Left ventricle myocardium inferior (tissue), 1 donor: ENCODE data around the gene WRAP73. TPM values are rescaled to one million over a fixed set of nuclear protein-coding genes. Genes with fewer than 3 reads are reported as not detected.

Experiments used
- DNase-seq: peaks from one replicate; pipeline ENCODE4 v3.0.0-alpha.2; 2020
- H3K27ac ChIP-seq: fragments of 200-600 bp; replicated peaks from 2 replicates; pipeline ENCODE4 v1.8.0; 2021
- H3K27me3 ChIP-seq: fragments of 200-600 bp; 2 replicates; pipeline ENCODE4 v1.8.0; 2021; ENCODE audit warnings: low read depth
- H3K36me3 ChIP-seq: fragments of 200-600 bp; 2 replicates; pipeline ENCODE4 v1.8.0; 2021
- H3K4me1 ChIP-seq: fragments of 200-600 bp; 2 replicates; pipeline ENCODE4 v1.8.0; 2021
- H3K4me3 ChIP-seq: fragments of 200-600 bp; 2 replicates; pipeline ENCODE4 v1.8.0; 2021; ENCODE audit warnings: mild to moderate bottlenecking, moderate library complexity
- H3K9me3 ChIP-seq: fragments of 200-600 bp; replicated peaks from 2 replicates; pipeline ENCODE4 v1.8.0; 2021
- intact Hi-C: fragments of 100-400 bp; cut with micrococcal nuclease; formaldehyde crosslinking; loops from one replicate; pipeline ENCODE4 v1.11.0; 2022
- total RNA-seq: library from RNA; stranded (reverse); fragmentation: NEBNext Ultra II Directional; extraction: Animal tissue kit (Norgen Biotek cat#: 25700); gene quantifications from one replicate; pipeline ENCODE4 v1.2.1, GENCODE V29; 2021
- TF ChIP-seq, protein P1 (sequence below): fragments of 200-600 bp; IDR thresholded peaks from 2 replicates; pipeline ENCODE4 v1.8.0; 2021; ENCODE audit warnings: antibody characterized with exemption, mild to moderate bottlenecking, borderline replicate concordance
- donor health status: DM: no; HTN: yes; CAD: no; lungs with severe emphysema.

The WRAP73 gene
- total RNA-seq, 1 donor from 2014 or later, result 12.7 TPM

GRCh38 chr1:3641046-3641760, 8.7 kb downstream of the WRAP73 start:
- Histone ChIP-seq H3K36me3 (peaks cover 79% of the 10 kb centered on the region), H3K9me3 (no peaks in the 10 kb centered on the region), H3K27ac (no peak overlapping the region), H3K4me3 (no peak overlapping the region), H3K27me3 (no peaks in the 10 kb centered on the region), H3K4me1 (no peaks in the 10 kb centered on the region)
- TF ChIP-seq, protein P1, sequence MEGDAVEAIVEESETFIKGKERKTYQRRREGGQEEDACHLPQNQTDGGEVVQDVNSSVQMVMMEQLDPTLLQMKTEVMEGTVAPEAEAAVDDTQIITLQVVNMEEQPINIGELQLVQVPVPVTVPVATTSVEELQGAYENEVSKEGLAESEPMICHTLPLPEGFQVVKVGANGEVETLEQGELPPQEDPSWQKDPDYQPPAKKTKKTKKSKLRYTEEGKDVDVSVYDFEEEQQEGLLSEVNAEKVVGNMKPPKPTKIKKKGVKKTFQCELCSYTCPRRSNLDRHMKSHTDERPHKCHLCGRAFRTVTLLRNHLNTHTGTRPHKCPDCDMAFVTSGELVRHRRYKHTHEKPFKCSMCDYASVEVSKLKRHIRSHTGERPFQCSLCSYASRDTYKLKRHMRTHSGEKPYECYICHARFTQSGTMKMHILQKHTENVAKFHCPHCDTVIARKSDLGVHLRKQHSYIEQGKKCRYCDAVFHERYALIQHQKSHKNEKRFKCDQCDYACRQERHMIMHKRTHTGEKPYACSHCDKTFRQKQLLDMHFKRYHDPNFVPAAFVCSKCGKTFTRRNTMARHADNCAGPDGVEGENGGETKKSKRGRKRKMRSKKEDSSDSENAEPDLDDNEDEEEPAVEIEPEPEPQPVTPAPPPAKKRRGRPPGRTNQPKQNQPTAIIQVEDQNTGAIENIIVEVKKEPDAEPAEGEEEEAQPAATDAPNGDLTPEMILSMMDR, result no peak
- DNase-seq, result no peak
- intact Hi-C loops, result no loop called here

DNA sequence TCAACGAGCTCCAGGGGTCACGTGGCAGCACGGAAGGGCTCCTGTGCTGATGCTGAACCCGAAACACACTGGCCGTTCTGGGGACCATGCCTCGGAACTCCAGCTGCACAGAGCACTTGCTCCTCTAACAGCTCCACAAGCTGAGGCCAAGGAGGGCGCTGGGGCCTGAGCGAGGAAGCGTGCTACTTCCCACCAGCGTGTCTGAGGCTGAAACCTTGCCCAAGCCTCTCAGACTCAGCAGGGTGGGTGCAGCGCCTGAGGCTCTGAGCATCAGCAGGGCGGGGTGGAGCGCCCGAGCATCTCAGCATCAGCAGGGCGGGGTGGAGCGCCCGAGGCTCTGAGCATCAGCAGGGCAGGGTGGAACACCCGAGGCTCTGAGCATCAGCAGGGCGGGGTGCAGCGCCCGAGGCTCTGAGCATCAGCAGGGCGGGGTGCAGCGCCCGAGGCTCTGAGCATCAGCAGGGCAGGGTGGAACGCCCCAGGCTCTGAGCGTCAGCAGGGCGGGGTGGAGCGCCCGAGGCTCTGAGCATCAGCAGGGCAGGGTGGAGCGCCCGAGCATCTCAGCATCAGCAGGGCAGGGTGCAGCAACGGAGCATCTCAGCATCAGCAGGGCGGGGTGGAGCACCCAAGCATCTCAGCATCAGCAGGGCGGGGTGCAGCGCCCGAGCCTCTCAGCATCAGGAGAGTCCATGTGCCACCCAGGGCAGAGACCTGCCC, 9.6 kb downstream of the WRAP73 start:
- no peak overlapping the region for H3K27ac ChIP-seq
- no peaks in the 10 kb centered on the region for H3K4me1 ChIP-seq
- H3K27me3 ChIP-seq, result no peaks in the 10 kb centered on the region
- TF ChIP-seq, protein P1, result no peak
- intact Hi-C loops, result no loop called here
- H3K4me3 ChIP-seq, result no peak overlapping the region
- no peaks in the 10 kb centered on the region for H3K9me3 ChIP-seq
- peaks cover 79% of the 10 kb centered on the region for H3K36me3 ChIP-seq
- peak; percentile 4 for DNase-seq

DNA sequence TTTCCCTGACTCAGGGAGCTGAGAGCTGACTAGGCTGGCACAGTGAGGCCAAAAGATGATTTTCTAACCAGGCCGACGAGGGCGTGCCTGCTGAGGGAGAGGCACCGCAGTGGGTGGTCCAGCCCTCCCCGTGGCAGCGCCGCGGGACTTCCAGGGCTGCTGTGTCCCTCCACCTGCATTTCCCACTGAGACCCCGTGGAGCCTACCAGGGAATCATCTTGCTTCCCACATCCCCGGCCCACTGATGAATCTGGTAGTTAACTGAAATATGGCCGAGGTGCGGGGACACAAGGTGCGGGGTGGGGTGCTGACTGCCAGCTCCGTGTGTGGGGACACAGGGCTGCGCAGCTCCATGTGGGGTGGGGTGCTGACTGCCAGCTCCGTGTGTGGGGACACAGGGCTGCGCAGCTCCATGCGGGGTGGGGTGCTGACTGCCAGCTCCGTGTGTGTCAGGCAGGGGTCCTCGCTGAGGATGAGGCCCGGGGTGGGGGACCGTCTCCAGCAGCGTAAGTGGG, 10.4 kb downstream of the WRAP73 start:
- no peak overlapping the region for H3K27ac ChIP-seq
- peaks cover 80% of the 10 kb centered on the region for H3K36me3 ChIP-seq
- intact Hi-C loops, result no loop called here
- H3K27me3 ChIP-seq, result no peaks in the 10 kb centered on the region
- no peaks in the 10 kb centered on the region for H3K9me3 ChIP-seq
- H3K4me1 ChIP-seq, result no peaks in the 10 kb centered on the region
- no peak overlapping the region for H3K4me3 ChIP-seq
- TF ChIP-seq, protein P1, result no peak
- DNase-seq, result no peak

DNA sequence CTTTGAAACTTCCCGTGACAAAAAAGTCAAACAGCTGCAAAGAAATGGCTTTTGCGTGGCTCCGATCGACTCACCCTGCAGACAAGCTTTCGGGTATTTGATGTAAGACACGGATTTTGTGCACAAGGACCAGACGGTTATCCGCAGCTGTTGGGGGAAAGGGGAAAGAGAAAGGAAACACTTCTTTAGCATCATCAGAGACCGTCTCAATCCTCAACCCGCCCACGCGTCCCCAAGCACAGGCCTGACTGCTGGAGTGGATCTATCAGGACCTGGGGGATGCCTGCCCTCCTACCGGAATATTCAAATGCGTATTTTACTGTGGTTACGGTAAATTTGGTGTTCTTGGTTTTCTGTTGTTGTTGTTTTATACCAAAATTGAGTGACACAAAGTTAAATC, 11.2 kb downstream of the WRAP73 start:
- intact Hi-C loops, result no loop called here
- Histone ChIP-seq H3K27ac (no peak overlapping the region), H3K9me3 (no peaks in the 10 kb centered on the region), H3K36me3 (peaks cover 86% of the 10 kb centered on the region), H3K4me1 (no peaks in the 10 kb centered on the region), H3K27me3 (no peaks in the 10 kb centered on the region), H3K4me3 (no peak overlapping the region)
- TF ChIP-seq, protein P1, result no peak
- DNase-seq, result peak; percentile 2

DNA sequence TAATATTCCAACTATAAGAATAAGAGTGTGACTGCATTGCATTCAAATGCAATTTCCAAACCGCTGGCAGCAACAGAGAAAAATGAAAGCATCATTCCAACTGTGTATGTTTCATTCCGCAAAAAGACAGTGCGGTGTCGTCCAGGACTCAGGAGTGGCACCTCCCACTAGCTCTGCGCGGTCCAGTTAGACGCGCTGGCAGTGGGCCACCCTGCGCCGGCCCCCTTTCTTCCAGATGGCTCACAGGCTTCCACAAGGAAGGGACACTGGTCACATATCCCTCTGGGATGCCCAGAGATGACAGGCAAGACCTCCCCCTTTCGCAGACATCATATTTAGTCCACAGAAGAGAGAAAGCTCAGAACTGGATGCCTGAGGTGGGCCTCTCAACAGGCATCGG, 11.9 kb downstream of the WRAP73 start:
- peaks cover 89% of the 10 kb centered on the region for H3K36me3 ChIP-seq
- TF ChIP-seq, protein P1, result no peak
- H3K27ac ChIP-seq, result no peak overlapping the region
- no peaks in the 10 kb centered on the region for H3K9me3 ChIP-seq
- H3K27me3 ChIP-seq, result no peaks in the 10 kb centered on the region
- intact Hi-C loops, result no loop called here
- peak; percentile 1 for DNase-seq
- no peaks in the 10 kb centered on the region for H3K4me1 ChIP-seq
- no peak overlapping the region for H3K4me3 ChIP-seq
